Upper lobe of right lung (tissue), 1 donor: ENCODE measurements around the gene TUBG2. TPM values are rescaled to one million over a fixed set of nuclear protein-coding genes. Genes with fewer than 3 reads are reported as not detected.

Experiments
- ATAC-seq: fragments of 200-7000 bp; cut with Tn5 transposase; one replicate; pipeline ENCODE4 v1.9.1; 2020; ENCODE audit warnings: mild to moderate bottlenecking, moderate library complexity
- DNase-seq: peaks from one replicate; pipeline ENCODE4 v3.0.0-alpha.2; 2020
- H3K27ac ChIP-seq: fragments of 200-600 bp; one replicate; pipeline ENCODE4 v1.8.0; 2022
- H3K27me3 ChIP-seq: fragments of 200-600 bp; one replicate; pipeline ENCODE4 v1.8.0; 2022; ENCODE audit warnings: mild to moderate bottlenecking
- H3K36me3 ChIP-seq: fragments of 200-600 bp; one replicate; pipeline ENCODE4 v1.8.0; 2022
- H3K4me1 ChIP-seq: fragments of 200-600 bp; one replicate; pipeline ENCODE4 v1.8.0; 2022
- H3K4me3 ChIP-seq: fragments of 200-600 bp; one replicate; pipeline ENCODE4 v1.8.0; 2022; ENCODE audit warnings: mild to moderate bottlenecking
- H3K9me3 ChIP-seq: fragments of 200-600 bp; one replicate; pipeline ENCODE4 v1.8.0; 2022
- CTCF ChIP-seq: fragments of 200-600 bp; IDR thresholded peaks from one replicate; pipeline ENCODE4 v1.8.0; 2022; ENCODE audit warnings: antibody characterized with exemption
- intact Hi-C: fragments of 100-400 bp; cut with DNase I; formaldehyde crosslinking; loops from one replicate; pipeline ENCODE4 v1.11.0; 2022
- total RNA-seq: library from RNA; stranded (reverse); fragmentation: NEBNext Ultra II Directional; extraction: Animal tissue kit (Norgen Biotek cat#: 25700); gene quantifications from one replicate; pipeline ENCODE4 v1.2.1, GENCODE V29; 2021
- donor health status: DM: no; HTN: yes; CAD: no; lungs with severe emphysema.

TUBG2 gene
- total RNA-seq, 1 donor from 2014 or later: 19.8 TPM

- peak overlapping the region; percentile 87 for H3K27ac ChIP-seq
- intact Hi-C loops: no loop called here
- ATAC-seq (no peak), DNase-seq (peak; percentile 71)
- peak overlapping the region; percentile 89 for H3K4me3 ChIP-seq
- H3K36me3 ChIP-seq: peaks cover 32% of the 10 kb centered on the region
- peaks cover 59% of the 10 kb centered on the region for H3K4me1 ChIP-seq
- no peaks in the 10 kb centered on the region for H3K9me3 ChIP-seq
- no peaks in the 10 kb centered on the region for H3K27me3 ChIP-seq
- no peak for TF ChIP-seq CTCF
Observed at GRCh38 chr17:42675348-42675964, 16.4 kb downstream of the TUBG2 start.

GRCh38 chr17:42675965-42676423 is 16.9 kb downstream of the TUBG2 start:
- DNase-seq (peak; percentile 88), ATAC-seq (peak; percentile 20)
- Histone ChIP-seq H3K4me3 (peak overlapping the region; percentile 89), H3K4me1 (peaks cover 57% of the 10 kb centered on the region), H3K27me3 (no peaks in the 10 kb centered on the region), H3K36me3 (peaks cover 27% of the 10 kb centered on the region), H3K27ac (peak overlapping the region; percentile 87), H3K9me3 (no peaks in the 10 kb centered on the region)
- TF ChIP-seq CTCF: no peak
- intact Hi-C loops: loop anchor here (2.0 kb wide), 1 partner anchor 97 kb away; no protein-coding TSS in a partner anchor

- Histone ChIP-seq H3K4me3 (peak within 1 kb of the TSS; percentile 89), H3K36me3 (peaks cover 22% of the 10 kb centered on the region), H3K27ac (peak within 1 kb of the TSS; percentile 89), H3K27me3 (no peaks in the 10 kb centered on the region), H3K9me3 (no peaks in the 10 kb centered on the region), H3K4me1 (peaks cover 54% of the 10 kb centered on the region)
- intact Hi-C loops: loop anchor here (2.0 kb wide), 1 partner anchor 98 kb away; no protein-coding TSS in a partner anchor
- ATAC-seq (no peak), DNase-seq (no peak)
- peak; percentile 28 for TF ChIP-seq CTCF
Observed at GRCh38 chr17:42676424-42677011, 17.4 kb downstream of the TUBG2 start, which contains the start of gene PLEKHH3. Gene PLEKHH3, minus strand, starts transcription at chr17:42676994. Its CDS starts 431 bp downstream, at chr17:42676563.

- H3K9me3 ChIP-seq: no peaks in the 10 kb centered on the region
- peaks cover 14% of the 10 kb centered on the region for H3K36me3 ChIP-seq
- no peaks in the 10 kb centered on the region for H3K27me3 ChIP-seq
- ATAC-seq (peak; percentile 83), DNase-seq (peak; percentile 100)
- TF ChIP-seq CTCF: no peak
- peak overlapping the region; percentile 89 for H3K27ac ChIP-seq
- intact Hi-C loops: loop anchor here (2.0 kb wide), 1 partner anchor 98 kb away; no protein-coding TSS in a partner anchor
- peak overlapping the region; percentile 89 for H3K4me3 ChIP-seq
- H3K4me1 ChIP-seq: peaks cover 58% of the 10 kb centered on the region
Observed at GRCh38 chr17:42677012-42677857, 18.2 kb downstream of the TUBG2 start.

GRCh38 chr17:42677921-42678781 is 19.1 kb downstream of the TUBG2 start:
- H3K27ac ChIP-seq: peak overlapping the region; percentile 89
- no peaks in the 10 kb centered on the region for H3K27me3 ChIP-seq
- ATAC-seq (peak; percentile 50), DNase-seq (peak; percentile 94)
- peak overlapping the region; percentile 89 for H3K4me3 ChIP-seq
- peaks cover 66% of the 10 kb centered on the region for H3K4me1 ChIP-seq
- H3K9me3 ChIP-seq: no peaks in the 10 kb centered on the region
- peaks cover 5% of the 10 kb centered on the region for H3K36me3 ChIP-seq
- intact Hi-C loops: loop anchor here (2.0 kb wide), 1 partner anchor 99 kb away; no protein-coding TSS in a partner anchor
- no peak for TF ChIP-seq CTCF
